ENCODE measurements around the gene EP300.

GRCh38 chr22:41078931-41079330 is 13.5 kb upstream of the EP300 start:
- no peak for TF ChIP-seq POLR2A (IDR thresholded peaks at IDR 0.05)
- TF ChIP-seq, protein P1, sequence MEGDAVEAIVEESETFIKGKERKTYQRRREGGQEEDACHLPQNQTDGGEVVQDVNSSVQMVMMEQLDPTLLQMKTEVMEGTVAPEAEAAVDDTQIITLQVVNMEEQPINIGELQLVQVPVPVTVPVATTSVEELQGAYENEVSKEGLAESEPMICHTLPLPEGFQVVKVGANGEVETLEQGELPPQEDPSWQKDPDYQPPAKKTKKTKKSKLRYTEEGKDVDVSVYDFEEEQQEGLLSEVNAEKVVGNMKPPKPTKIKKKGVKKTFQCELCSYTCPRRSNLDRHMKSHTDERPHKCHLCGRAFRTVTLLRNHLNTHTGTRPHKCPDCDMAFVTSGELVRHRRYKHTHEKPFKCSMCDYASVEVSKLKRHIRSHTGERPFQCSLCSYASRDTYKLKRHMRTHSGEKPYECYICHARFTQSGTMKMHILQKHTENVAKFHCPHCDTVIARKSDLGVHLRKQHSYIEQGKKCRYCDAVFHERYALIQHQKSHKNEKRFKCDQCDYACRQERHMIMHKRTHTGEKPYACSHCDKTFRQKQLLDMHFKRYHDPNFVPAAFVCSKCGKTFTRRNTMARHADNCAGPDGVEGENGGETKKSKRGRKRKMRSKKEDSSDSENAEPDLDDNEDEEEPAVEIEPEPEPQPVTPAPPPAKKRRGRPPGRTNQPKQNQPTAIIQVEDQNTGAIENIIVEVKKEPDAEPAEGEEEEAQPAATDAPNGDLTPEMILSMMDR (IDR thresholded peaks at IDR 0.05) = no peak
